Brain microvascular endothelial cell (primary cell): ENCODE data around the gene GSAP.
A peak's percentile ranks its signal among the peaks of the same experiment; 100 is the strongest.
"Not testable (repeated sequence)": the region's sequence is repeated elsewhere in the genome, so short reads cannot be mapped to it uniquely, and the experiment has no call there.

Experiments
- DNase-seq: peaks from one replicate; pipeline ENCODE4 v3.0.0-alpha.2; 2020
- H3K27ac ChIP-seq: fragments of 250-450 bp; sonication (Bioruptor Pico); 2 replicates; pipeline ENCODE4 v1.5.1; 2020; ENCODE audit warnings: mild to moderate bottlenecking, moderate library complexity
- H3K27me3 ChIP-seq: fragments of 250-450 bp; sonication (Bioruptor Pico); replicated peaks from 2 replicates; pipeline ENCODE4 v1.5.1; 2020; ENCODE audit warnings: mild to moderate bottlenecking
- H3K36me3 ChIP-seq: fragments of 250-450 bp; sonication (Bioruptor Pico); replicated peaks from 2 replicates; pipeline ENCODE4 v1.5.1; 2020; ENCODE audit warnings: mild to moderate bottlenecking
- H3K4me3 ChIP-seq: 2 replicates; pipeline ENCODE4 v1.5.1; 2011; ENCODE audit warnings: low read depth, mild to moderate bottlenecking, control low read depth, low read length, moderate library complexity
- CTCF ChIP-seq: IDR thresholded peaks from 2 replicates; pipeline ENCODE4 v1.5.1; 2011; ENCODE audit warnings: low read depth, mild to moderate bottlenecking, moderate library complexity, low read length, control low read depth, inconsistent platforms; ENCODE audit errors: missing control alignments
- in situ Hi-C: cut with HindIII; loops from 2 replicates; pipeline ENCODE4 v1.10.0; 2017; ENCODE audit warnings: low sequenced_read_pairs, low pct_ligation_motif_present

Gene GSAP

DNA sequence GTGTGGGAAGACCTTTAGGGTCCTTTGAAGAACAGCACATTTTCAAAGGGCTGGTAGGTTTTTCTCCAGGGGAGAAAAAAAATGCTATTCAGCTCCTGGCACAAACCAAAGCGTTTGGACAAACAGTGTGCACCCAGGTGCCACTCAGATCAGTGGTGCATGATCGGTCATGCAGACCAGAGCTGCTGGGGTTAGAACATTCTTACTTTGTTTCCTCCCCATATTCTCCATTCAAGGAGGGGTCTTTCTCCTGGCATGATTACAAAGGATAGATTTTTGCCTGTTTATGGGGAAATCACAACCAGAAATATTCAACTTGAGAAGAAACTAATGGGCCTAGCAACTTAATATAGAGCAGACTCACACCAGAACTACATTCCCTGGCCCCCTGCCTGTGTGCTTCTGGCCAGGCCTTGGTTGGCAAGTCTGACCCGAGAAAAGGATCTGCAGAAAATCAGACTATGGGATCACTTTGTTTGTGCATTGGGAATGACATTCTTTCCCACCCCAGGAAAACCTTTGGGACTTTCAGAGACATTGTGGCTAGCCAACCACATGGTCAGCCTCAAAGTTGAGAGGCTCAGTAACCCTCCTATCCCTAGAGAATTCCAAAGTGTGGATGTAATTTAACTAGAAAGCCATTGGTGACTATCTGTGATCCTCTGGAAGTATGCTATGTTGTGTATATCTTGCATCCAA lies 134.2 kb downstream of the GSAP start:
- no peak for TF ChIP-seq CTCF

GRCh38 chr7:77276120-77276519 lies 140.0 kb downstream of the GSAP start:
- no peak for TF ChIP-seq CTCF
- Histone ChIP-seq H3K27me3 (no peaks in the 10 kb centered on the region), H3K36me3 (no peaks in the 10 kb centered on the region), H3K27ac (no peak overlapping the region), H3K4me3 (no peak overlapping the region)
- in situ Hi-C loops, result no loop called here
- no peak for DNase-seq

More for the DNA sequence above, 134.2 kb downstream of the GSAP start:
- H3K36me3 ChIP-seq, result no peaks in the 10 kb centered on the region
- H3K27me3 ChIP-seq, result no peaks in the 10 kb centered on the region
- DNase-seq, result no peak
- in situ Hi-C loops, result no loop called here
- no peak overlapping the region for H3K27ac ChIP-seq
- no peak overlapping the region for H3K4me3 ChIP-seq

- DNase-seq, result peak; percentile 41
- in situ Hi-C loops, H3K36me3 ChIP-seq, H3K4me3 ChIP-seq, H3K27me3 ChIP-seq, H3K27ac ChIP-seq: not testable (repeated sequence)
These were observed 140.5 kb downstream of the GSAP start for GRCh38 chr7:77275663-77276062.

- Histone ChIP-seq H3K27me3 (no peaks in the 10 kb centered on the region), H3K27ac (no peak overlapping the region), H3K4me3 (no peak overlapping the region), H3K36me3 (no peaks in the 10 kb centered on the region)
- DNase-seq, result no peak
- TF ChIP-seq CTCF, result no peak
- in situ Hi-C loops, result no loop called here
These were observed 144.4 kb downstream of the GSAP start for GRCh38 chr7:77271766-77272165.

- no peak for DNase-seq
- no peak overlapping the region for H3K27ac ChIP-seq
- no peak for TF ChIP-seq CTCF
- in situ Hi-C loops, result no loop called here
- no peaks in the 10 kb centered on the region for H3K36me3 ChIP-seq
- no peaks in the 10 kb centered on the region for H3K27me3 ChIP-seq
- H3K4me3 ChIP-seq, result no peak overlapping the region
These were observed 146.1 kb downstream of the GSAP start for GRCh38 chr7:77270094-77270480.

DNA sequence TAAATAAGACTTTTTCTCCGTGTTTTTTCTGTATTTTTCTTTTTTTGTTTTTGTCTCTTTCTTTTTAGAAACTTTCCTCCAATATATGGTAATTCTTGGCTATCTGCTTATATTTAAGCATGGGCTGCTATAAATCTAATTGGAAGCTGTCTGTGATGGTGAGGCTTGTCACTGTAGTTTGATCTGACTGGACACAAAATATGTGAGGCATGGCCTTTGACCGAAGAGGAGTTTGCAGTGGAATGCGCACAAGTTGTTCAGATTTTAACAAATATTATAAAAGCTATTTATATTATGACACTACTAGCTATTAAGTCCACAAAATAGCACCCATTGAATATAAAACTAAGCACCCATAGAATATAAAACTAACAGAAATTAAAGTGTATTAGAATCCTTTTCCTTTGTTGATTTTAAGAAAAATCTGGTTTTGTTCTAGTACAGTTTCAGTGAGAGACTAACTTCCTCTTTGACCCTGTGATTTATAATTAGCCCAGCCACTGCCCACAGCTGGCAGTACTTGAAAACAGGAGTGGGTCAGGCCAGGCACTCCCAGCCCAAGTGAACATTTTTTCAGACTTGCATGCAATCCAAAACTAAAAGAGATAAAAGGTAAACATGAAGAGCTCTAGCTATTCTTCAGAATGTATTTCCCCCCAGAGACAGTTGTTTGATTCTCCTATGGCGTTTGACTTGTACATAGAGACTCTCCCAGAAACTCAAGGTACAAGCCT lies 146.6 kb downstream of the GSAP start:
- H3K27me3 ChIP-seq, result no peaks in the 10 kb centered on the region
- in situ Hi-C loops, result no loop called here
- no peak for DNase-seq
- H3K27ac ChIP-seq, result no peak overlapping the region
- H3K36me3 ChIP-seq, result no peaks in the 10 kb centered on the region
- H3K4me3 ChIP-seq, result no peak overlapping the region
- no peak for TF ChIP-seq CTCF
